Measurements from ENCODE around the gene CTU2.

DNA sequence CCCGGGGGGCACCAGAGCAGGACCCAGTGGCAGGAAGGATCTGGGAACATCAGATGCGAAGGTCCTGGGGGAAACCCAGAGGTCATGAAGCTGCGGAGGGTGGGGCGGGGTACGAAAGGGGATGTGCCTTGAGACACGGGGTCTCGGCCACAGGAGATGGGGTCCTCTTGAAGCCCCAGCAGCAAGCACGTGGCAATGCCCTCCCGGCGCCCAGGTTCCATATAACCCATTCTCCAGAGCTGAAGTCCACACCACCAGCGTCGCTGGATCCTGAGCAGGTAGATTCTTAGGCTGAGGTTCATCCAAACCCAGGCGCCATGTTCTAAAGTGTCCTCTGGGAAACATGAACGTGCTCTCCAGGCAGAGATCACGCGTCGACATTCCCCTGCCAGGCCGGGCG, 57.8 kb downstream of the CTU2 start:
- TF ChIP-seq, protein P1, sequence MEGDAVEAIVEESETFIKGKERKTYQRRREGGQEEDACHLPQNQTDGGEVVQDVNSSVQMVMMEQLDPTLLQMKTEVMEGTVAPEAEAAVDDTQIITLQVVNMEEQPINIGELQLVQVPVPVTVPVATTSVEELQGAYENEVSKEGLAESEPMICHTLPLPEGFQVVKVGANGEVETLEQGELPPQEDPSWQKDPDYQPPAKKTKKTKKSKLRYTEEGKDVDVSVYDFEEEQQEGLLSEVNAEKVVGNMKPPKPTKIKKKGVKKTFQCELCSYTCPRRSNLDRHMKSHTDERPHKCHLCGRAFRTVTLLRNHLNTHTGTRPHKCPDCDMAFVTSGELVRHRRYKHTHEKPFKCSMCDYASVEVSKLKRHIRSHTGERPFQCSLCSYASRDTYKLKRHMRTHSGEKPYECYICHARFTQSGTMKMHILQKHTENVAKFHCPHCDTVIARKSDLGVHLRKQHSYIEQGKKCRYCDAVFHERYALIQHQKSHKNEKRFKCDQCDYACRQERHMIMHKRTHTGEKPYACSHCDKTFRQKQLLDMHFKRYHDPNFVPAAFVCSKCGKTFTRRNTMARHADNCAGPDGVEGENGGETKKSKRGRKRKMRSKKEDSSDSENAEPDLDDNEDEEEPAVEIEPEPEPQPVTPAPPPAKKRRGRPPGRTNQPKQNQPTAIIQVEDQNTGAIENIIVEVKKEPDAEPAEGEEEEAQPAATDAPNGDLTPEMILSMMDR (IDR thresholded peaks at IDR 0.05 in 8 of 11, conservative IDR thresholded peaks at IDR 0.05 in 3 of 11), result no peak
- no peak for TF ChIP-seq POLR2AphosphoS5 (IDR thresholded peaks at IDR 0.05)
- no peak for TF ChIP-seq POLR2A (IDR thresholded peaks at IDR 0.05)

All from spleen (tissue), 7 donors.